PFSK-1 (cell line): Measurements from ENCODE around the gene RD3L.

Experiments used
- FOXP2 ChIP-seq: optimal IDR thresholded peaks from 2 replicates; pipeline ENCODE3; 2011; ENCODE audit warnings: borderline replicate concordance, control low read depth, inconsistent platforms; ENCODE audit not compliant: insufficient read depth; ENCODE audit errors: extremely low read length, extremely low read depth
- POLR2AphosphoS5 ChIP-seq: IDR thresholded peaks from 2 replicates; pipeline ENCODE4 v1.6.1; 2012; ENCODE audit warnings: low read depth, mild to moderate bottlenecking, control low read depth, low read length, moderate library complexity
- SIN3A ChIP-seq: IDR thresholded peaks from 2 replicates; pipeline ENCODE4 v1.6.1; 2012; ENCODE audit warnings: mild to moderate bottlenecking, low read length, moderate library complexity, borderline replicate concordance; ENCODE audit not compliant: insufficient read depth
- TAF1 ChIP-seq: IDR thresholded peaks from 2 replicates; pipeline ENCODE4 v1.6.1; 2012; ENCODE audit warnings: low read length, control low read depth, borderline replicate concordance; ENCODE audit not compliant: insufficient read depth
- TF ChIP-seq, protein P1 (sequence below), 2 experiments: IDR thresholded peaks; 2 replicates each; pipeline versions ENCODE4 v1.6.1 to v1.8.0; 2011 to 2012; ENCODE audit warnings: low read depth in 2 of 2, low read length in 2 of 2, control low read depth in 1 of 2, inconsistent platforms in 1 of 2, mild to moderate bottlenecking in 1 of 2, moderate library complexity in 1 of 2; ENCODE audit not compliant: insufficient read depth in 1 of 2

Gene RD3L

DNA sequence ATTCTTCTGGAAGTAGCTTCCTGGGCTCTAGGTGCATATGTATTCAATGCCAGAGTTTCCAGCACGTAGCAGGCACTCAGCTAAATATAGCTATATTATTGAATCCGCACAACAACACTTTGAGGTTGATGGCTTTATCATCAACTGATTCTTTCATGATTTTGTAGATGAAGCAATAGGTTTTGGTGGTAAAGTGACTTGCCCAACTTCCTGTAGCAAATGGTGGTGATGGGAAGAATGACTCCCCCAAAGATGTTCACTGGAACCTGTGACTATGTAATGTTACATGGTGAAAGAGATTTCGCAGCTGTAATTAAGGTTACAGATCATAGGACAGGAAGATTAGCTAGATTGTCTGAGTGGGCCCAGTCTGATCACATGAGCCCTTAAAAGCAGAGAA lies 10.9 kb downstream of the RD3L start:
- TF ChIP-seq TAF1: no peak
- TF ChIP-seq SIN3A: no peak
- TF ChIP-seq, protein P1, sequence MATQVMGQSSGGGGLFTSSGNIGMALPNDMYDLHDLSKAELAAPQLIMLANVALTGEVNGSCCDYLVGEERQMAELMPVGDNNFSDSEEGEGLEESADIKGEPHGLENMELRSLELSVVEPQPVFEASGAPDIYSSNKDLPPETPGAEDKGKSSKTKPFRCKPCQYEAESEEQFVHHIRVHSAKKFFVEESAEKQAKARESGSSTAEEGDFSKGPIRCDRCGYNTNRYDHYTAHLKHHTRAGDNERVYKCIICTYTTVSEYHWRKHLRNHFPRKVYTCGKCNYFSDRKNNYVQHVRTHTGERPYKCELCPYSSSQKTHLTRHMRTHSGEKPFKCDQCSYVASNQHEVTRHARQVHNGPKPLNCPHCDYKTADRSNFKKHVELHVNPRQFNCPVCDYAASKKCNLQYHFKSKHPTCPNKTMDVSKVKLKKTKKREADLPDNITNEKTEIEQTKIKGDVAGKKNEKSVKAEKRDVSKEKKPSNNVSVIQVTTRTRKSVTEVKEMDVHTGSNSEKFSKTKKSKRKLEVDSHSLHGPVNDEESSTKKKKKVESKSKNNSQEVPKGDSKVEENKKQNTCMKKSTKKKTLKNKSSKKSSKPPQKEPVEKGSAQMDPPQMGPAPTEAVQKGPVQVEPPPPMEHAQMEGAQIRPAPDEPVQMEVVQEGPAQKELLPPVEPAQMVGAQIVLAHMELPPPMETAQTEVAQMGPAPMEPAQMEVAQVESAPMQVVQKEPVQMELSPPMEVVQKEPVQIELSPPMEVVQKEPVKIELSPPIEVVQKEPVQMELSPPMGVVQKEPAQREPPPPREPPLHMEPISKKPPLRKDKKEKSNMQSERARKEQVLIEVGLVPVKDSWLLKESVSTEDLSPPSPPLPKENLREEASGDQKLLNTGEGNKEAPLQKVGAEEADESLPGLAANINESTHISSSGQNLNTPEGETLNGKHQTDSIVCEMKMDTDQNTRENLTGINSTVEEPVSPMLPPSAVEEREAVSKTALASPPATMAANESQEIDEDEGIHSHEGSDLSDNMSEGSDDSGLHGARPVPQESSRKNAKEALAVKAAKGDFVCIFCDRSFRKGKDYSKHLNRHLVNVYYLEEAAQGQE (IDR thresholded peaks at IDR 0.05; ENCODE audit: insufficient read depth in 1 of 2, low read depth in 2 of 2, low read length in 2 of 2): no peak
- no peak for TF ChIP-seq FOXP2

DNA sequence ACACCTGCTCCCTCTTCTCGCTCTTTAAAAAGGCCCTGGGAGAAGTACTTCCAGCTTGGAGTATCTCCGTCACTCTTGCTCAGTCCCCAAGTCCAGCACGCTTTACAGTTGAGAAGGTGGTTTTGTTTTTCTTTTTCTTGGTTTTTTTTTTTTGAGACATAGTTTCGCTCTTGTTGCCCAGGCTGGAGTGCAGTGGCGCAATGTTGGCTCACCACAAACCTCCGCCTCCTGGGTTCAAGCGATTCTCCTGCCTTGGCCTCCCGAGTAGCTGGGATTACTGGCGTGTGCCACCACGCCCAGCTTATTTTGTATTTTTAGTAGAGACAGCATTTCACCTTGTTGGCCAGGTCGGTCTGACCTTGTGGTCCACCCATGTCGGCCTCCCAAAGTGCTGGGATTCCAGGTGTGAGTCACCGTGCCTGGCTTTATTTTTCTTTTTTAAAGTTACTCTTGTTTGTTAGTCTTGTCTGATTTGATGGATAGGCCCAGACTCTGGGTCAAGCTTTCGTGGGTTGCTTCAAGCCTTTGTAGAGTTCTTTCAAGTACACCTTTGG lies 12.2 kb downstream of the RD3L start:
- TF ChIP-seq FOXP2 (no peak), POLR2AphosphoS5 (no peak), TAF1 (no peak), SIN3A (no peak)
- TF ChIP-seq, protein P1 (IDR thresholded peaks at IDR 0.05; ENCODE audit: insufficient read depth in 1 of 2, low read depth in 2 of 2, low read length in 2 of 2): no peak

DNA sequence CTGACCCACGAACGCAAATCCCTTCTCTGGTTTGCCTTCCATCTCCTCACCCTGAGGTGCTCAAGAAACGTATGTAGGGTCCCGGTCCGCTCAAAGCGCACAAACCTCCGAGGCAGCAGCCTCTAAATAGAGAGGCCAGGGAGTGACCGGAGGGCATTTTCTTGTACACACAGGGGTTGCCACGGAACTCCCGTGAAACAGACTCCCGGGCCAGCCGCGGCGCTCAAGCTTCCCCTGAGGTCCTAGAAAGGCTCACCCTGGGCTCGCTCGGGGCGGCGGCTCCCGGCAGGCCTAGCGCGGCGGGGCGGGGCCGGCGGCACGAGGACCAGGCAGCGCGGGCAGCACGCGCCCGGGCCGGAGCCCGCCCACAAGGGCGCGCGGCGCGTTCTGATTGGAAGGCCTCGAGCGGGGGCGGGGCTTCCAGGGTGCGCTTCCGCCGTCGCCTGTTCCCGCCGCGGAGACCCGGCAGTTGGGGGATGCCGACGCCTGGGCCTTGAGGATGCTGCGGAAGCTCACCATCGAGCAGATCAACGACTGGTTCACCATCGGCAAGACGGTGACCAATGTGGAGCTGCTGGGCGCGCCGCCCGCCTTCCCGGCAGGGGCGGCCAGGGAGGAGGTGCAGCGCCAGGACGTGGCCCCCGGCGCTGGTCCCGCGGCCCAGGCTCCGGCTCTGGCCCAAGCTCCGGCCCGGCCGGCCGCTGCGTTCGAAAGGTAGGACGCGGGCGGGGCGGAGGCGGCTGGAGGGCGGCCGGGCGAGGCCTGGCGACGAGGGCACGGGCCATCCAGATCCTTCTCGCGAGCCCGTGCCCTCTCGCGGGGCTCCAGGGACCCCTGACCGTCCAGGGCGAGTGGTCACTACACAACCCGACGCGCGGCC lies 14.1 kb downstream of the RD3L start, which contains the start of gene TDRD9:
TDRD9 (plus strand) TSS at position 446 of the 880 bp plus-strand sequence; CDS start at position 500, 54 bp downstream.
- TF ChIP-seq, protein P1 (IDR thresholded peaks at IDR 0.05; ENCODE audit: insufficient read depth in 1 of 2, low read depth in 2 of 2, low read length in 2 of 2): no peak
- TF ChIP-seq TAF1 (no peak), SIN3A (no peak), POLR2AphosphoS5 (no peak), FOXP2 (no peak)

DNA sequence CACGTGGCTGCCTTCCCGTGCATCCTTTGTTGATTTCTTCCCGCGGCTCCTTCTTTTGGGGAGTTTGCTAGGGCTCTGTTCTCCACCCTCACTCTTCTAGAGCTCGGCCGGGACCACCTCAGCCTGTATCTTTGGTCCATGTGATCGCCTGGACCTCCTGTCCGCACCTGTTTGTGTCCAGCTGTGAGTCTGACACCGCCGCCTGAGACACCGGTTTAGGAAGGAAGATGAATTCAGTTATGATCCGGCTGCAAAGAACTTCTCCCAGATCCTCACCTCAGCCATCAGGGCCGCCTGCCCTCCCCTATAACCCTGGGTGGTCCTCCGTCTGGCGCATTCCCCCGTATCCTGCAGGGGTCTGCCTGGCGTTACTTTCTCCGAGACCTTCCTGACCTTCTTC lies 14.8 kb downstream of the RD3L start:
- TF ChIP-seq FOXP2 (no peak), SIN3A (no peak), POLR2AphosphoS5 (no peak), TAF1 (no peak)
- TF ChIP-seq, protein P1 (IDR thresholded peaks at IDR 0.05; ENCODE audit: insufficient read depth in 1 of 2, low read depth in 2 of 2, low read length in 2 of 2): no peak
